Parathyroid adenoma (tissue), 2 donors: ENCODE results near the gene CCT3.
A peak's percentile ranks its signal among the peaks of the same experiment; 100 is the strongest.

Experiments used
- H2AFZ ChIP-seq: fragments of 300-600 bp; sonication (generic); one replicate; pipeline ENCODE4 v1.7.0; 2017; ENCODE audit warnings: antibody characterized with exemption, mild to moderate bottlenecking
- H3K27ac ChIP-seq: fragments of 300-600 bp; sonication (generic); one replicate; pipeline ENCODE4 v1.7.0; 2017
- H3K27me3 ChIP-seq: fragments of 300-600 bp; sonication (generic); one replicate; pipeline ENCODE4 v1.7.0; 2017; ENCODE audit warnings: low read length; ENCODE audit not compliant: control insufficient read depth, insufficient read depth
- H3K36me3 ChIP-seq: fragments of 300-600 bp; sonication (generic); one replicate; pipeline ENCODE4 v1.7.0; 2017; ENCODE audit warnings: low read length; ENCODE audit not compliant: control insufficient read depth, insufficient read depth
- H3K4me1 ChIP-seq: fragments of 300-600 bp; sonication (generic); one replicate; pipeline ENCODE4 v1.7.0; 2017; ENCODE audit warnings: control low read depth
- H3K4me2 ChIP-seq: fragments of 300-600 bp; sonication (generic); one replicate; pipeline ENCODE4 v1.7.0; 2017; ENCODE audit warnings: low read length
- H3K4me3 ChIP-seq: fragments of 300-600 bp; sonication (generic); one replicate; pipeline ENCODE4 v1.7.0; 2017; ENCODE audit warnings: low read depth, low read length
- H3K79me2 ChIP-seq: fragments of 300-600 bp; sonication (generic); one replicate; pipeline ENCODE4 v1.7.0; 2017; ENCODE audit warnings: control low read depth
- H3K9ac ChIP-seq: fragments of 300-600 bp; sonication (generic); one replicate; pipeline ENCODE4 v1.7.0; 2017; ENCODE audit warnings: mild to moderate bottlenecking
- H3K9me3 ChIP-seq: fragments of 300-600 bp; sonication (generic); one replicate; pipeline ENCODE4 v1.7.0; 2017; ENCODE audit warnings: low read length; ENCODE audit not compliant: control insufficient read depth
- TF ChIP-seq, protein P1 (sequence below): fragments of 300-600 bp; sonication (generic); IDR thresholded peaks from one replicate; pipeline ENCODE4 v1.7.0; 2017; ENCODE audit warnings: antibody characterized with exemption, mild to moderate bottlenecking
- donor health status: primary hyperparathyroidism.

Gene CCT3

DNA sequence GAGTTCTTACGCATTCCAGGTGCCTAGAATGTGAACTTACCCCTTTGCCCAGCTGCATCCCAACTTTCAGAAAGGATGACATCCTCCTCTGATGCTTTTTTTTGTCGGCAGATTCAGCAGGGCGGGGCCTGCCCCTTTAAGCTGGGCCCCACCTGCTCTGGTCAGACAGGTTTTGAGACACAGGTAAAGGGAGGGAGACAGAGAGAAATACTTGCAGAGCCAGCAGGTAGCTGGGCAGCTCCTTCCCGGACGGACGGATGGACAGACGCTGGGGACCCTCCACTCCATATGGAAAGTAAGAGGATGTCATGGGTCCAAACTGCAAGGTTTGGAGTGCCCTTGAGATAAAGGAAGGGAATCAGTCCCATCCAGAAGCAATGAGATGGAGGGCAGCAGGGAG is 54.0 kb downstream of the CCT3 start, which contains the start of gene TMEM79:
TSS of gene TMEM79 (plus strand) at position 214 of the 400 bp plus-strand sequence. CDS start 902 bp downstream, outside the sequence.
- peak within 1 kb of the TSS; percentile 94 for H3K4me2 ChIP-seq
- H3K27me3 ChIP-seq, result no peaks in the 10 kb centered on the region
- peak within 1 kb of the TSS; percentile 78 for H3K27ac ChIP-seq
- peak within 1 kb of the TSS; percentile 6 for H3K9ac ChIP-seq
- no peaks in the 10 kb centered on the region for H3K9me3 ChIP-seq
- H3K79me2 ChIP-seq, result no peaks in the 10 kb centered on the region
- peaks cover 9% of the 10 kb centered on the region for H3K4me1 ChIP-seq
- TF ChIP-seq, protein P1, sequence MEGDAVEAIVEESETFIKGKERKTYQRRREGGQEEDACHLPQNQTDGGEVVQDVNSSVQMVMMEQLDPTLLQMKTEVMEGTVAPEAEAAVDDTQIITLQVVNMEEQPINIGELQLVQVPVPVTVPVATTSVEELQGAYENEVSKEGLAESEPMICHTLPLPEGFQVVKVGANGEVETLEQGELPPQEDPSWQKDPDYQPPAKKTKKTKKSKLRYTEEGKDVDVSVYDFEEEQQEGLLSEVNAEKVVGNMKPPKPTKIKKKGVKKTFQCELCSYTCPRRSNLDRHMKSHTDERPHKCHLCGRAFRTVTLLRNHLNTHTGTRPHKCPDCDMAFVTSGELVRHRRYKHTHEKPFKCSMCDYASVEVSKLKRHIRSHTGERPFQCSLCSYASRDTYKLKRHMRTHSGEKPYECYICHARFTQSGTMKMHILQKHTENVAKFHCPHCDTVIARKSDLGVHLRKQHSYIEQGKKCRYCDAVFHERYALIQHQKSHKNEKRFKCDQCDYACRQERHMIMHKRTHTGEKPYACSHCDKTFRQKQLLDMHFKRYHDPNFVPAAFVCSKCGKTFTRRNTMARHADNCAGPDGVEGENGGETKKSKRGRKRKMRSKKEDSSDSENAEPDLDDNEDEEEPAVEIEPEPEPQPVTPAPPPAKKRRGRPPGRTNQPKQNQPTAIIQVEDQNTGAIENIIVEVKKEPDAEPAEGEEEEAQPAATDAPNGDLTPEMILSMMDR, result no peak
- no peaks in the 10 kb centered on the region for H3K36me3 ChIP-seq
- peak within 1 kb of the TSS; percentile 77 for H2AFZ ChIP-seq
- peak within 1 kb of the TSS; percentile 92 for H3K4me3 ChIP-seq

DNA sequence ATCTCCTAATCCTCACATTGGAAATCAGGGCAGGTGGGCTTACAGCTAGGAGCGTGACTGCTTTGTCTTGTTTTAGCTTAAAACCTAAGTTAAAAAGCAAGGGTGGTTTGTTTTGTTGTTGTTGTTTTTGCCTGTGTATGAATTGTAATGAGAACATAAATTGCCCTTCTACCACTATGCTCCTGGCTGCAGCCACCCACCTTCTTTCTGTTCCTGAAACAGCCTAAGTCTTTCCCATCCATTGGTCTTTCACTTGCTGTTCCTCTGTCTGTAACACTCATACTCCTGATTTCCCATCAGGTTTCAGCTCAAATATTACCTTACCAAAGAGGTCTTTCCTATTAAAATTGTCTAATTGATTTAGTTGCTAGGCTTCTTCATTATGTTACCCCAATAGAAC is 54.6 kb downstream of the CCT3 start:
- H3K4me3 ChIP-seq, result peak overlapping the region; percentile 92
- peak overlapping the region; percentile 78 for H3K27ac ChIP-seq
- no peaks in the 10 kb centered on the region for H3K9me3 ChIP-seq
- H3K4me1 ChIP-seq, result peaks cover 9% of the 10 kb centered on the region
- TF ChIP-seq, protein P1, result no peak
- H3K36me3 ChIP-seq, result no peaks in the 10 kb centered on the region
- peak overlapping the region; percentile 94 for H3K4me2 ChIP-seq
- H3K9ac ChIP-seq, result peak overlapping the region; percentile 6
- H3K79me2 ChIP-seq, result no peaks in the 10 kb centered on the region
- H3K27me3 ChIP-seq, result no peaks in the 10 kb centered on the region
- peak overlapping the region; percentile 77 for H2AFZ ChIP-seq

DNA sequence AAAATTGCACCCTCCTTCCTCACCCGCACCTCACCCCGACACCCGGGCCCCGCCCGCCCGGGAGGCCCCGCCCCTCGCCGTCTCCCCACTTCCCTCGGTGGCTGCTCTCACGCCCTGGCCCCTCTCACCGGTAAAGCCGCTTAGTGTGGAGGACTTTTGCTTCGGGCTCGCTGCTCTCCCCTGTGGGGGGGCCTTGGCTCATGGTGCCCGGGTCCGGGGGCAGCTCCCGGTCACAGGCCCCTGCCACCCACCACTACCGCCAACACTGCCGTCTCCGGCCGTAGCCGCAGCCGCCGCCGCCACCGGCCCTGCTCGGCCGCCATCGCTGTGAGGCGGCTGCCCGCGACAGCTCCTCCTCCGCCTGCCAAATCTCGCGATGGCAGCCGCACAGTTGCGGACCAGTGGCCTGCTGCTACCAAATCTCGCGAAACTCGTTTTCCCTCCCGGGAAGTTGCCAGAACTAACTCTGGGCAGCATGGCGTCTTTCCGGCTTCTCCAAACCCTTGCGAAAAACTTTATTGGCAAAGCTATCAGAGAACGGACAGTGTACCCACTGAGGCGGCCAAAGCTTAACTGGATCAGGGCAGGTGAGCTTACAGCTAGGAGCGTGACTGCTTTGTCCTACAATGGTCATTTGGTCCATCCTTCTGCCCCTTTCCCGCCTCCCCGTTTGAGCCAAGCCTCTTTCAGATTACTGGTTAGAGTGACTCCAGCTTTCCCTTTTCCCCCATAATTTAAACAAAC is 55.4 kb downstream of the CCT3 start, which contains the start of gene SMG5:
TSS of gene SMG5 (minus strand) at position 347 of the 744 bp plus-strand sequence. CDS start at position 202, 145 bp downstream.
- H3K79me2 ChIP-seq, result no peaks in the 10 kb centered on the region
- peak within 1 kb of the TSS; percentile 92 for H3K4me3 ChIP-seq

DNA sequence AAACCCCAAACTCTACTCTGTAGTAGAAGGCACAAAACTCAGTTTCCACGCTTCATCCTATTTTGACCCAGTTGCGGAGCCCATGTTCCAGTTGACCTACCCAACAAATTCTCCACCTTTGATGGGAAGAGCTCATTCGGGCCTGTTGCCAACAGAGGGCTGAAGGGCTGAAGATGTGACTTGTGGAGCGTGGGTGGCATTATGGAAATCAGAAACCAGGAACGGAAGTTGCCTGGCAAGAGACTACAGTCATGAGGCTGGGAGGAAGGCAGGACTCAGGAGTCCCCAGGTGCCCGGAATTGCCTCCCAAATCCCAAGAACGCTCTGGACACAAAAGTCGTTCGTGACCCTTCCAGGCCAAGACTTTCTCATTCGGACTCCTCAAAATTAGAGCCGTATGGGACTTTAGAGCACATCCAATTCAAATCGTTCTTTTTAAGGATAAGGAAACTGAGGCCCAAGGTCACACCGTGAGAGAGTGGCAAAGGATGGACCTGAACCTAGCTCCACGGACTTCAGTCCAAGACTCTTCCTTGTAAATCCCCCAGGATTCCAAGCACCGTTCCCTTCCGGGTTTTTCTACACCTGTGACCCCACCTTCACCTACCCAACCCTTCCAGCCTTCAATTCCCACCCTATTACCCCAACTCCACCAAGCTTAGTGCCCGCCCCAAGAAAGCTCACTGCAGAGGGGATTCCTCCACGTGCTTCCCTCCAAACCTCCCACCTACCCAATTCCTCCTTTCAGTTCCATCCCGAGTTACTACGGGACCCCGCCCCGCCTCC is 56.2 kb downstream of the CCT3 start:
- H3K27me3 ChIP-seq, result no peaks in the 10 kb centered on the region
- peak overlapping the region; percentile 77 for H2AFZ ChIP-seq
- H3K4me2 ChIP-seq, result peak overlapping the region; percentile 83
- H3K4me1 ChIP-seq, result peaks cover 9% of the 10 kb centered on the region
- TF ChIP-seq, protein P1, result no peak
- H3K79me2 ChIP-seq, result no peaks in the 10 kb centered on the region
- peak overlapping the region; percentile 78 for H3K27ac ChIP-seq
- H3K9ac ChIP-seq, result peak overlapping the region; percentile 76
- peak overlapping the region; percentile 92 for H3K4me3 ChIP-seq
- no peaks in the 10 kb centered on the region for H3K36me3 ChIP-seq
- H3K9me3 ChIP-seq, result no peaks in the 10 kb centered on the region

More for the DNA sequence above, 55.4 kb downstream of the CCT3 start, which contains the start of gene SMG5:
- H3K4me2 ChIP-seq, result peak within 1 kb of the TSS; percentile 94
- H3K4me1 ChIP-seq, result peaks cover 9% of the 10 kb centered on the region
- TF ChIP-seq, protein P1, result no peak
- H3K9me3 ChIP-seq, result no peaks in the 10 kb centered on the region
- H3K36me3 ChIP-seq, result no peaks in the 10 kb centered on the region
- H3K27me3 ChIP-seq, result no peaks in the 10 kb centered on the region
- peak within 1 kb of the TSS; percentile 78 for H3K27ac ChIP-seq
- peak within 1 kb of the TSS; percentile 76 for H3K9ac ChIP-seq
- peak within 1 kb of the TSS; percentile 77 for H2AFZ ChIP-seq
